ENCODE results near the gene BTBD16.

The BTBD16 gene

DNA sequence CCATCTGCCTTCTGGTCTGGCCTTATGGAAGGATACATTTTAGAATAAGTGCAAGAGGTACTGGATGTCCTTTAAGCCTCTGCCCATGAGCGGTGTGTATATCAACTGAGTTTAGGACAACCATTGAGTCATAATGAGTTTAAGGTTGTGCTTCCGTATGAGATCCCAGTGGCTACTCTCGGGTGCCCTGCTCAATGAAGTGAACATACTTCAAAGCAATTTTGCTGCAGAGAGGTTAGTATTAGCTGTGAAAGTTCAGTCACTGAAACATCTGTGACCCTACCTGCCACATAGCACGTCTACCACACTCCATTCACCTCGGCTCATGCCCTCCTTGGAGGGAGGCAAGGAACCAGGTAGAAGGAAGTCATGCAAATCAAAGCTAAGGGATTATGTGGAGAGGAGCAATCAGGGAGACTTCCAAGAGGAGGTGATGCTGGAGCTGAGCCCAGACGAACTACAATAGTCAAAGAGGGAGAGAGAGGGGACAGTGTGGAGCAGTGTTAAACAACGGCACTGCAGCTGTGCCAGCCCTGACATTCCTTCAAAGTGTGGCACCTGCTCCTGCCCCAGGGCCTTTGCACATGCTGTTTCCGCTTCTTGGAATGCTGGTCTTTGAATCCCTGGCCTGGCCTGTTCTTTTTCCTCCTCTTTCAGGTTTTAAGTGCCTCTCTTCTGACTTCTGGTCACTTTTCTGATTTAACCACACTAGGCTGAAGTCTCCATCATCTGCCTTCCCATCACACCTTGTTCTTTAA is 25.4 kb downstream of the BTBD16 start:
- DNase-seq, result no peak

GRCh38 chr10:122297583-122297982 is 26.5 kb downstream of the BTBD16 start:
- DNase-seq, result no peak

DNA sequence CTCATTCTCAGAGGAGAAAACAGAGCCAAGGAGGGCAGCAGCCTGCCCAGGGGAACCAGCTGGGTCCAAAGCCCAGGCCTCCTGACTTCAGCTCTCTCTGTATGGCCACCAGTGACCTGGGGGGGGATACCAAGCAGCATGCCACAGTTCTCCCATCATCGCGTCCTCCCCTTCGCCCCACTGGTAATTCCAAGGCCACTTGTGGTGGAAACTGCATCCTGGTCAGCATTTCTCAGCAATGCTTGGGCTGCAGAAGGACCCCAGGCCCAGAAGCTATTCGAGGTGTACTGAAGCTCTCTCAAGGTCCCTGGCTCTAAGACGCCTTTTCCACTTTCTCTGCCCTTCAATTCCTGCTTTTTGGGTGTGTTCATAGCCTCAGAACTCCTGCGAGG is 27.1 kb downstream of the BTBD16 start:
- no peak for DNase-seq

DNA sequence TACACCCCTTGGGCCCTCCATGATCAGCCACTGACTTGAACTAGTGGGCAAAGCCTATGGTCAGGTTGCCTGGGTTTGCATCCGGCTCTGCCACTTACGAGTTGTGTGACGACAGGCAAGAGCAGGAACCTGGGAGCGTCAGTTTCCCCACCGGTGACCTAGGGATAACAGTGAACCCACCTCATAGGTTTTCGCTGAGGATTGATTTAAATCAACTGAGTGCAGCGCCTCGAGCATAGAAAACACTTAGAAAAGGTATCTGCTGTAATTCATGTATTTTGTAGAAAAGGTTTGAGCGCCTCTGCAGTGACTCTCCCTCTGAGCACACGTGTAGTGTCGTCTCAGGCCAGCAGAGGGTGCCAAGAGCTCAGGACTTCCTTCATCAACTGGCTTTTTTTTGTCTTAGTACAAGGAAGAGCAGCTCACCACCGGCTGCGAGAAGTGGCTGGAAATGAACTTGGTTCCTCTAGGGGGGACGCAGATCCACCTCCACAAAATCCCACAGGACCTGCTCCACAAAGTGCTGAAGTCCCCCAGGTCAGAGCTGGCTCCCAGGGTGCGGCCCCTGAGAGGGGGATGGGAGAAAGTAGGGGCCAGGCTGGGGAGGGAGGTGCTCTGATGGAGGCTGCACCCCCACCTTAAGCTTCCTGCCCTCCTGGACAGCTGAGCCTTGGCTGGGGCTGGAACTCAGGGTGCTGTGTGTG is 27.7 kb downstream of the BTBD16 start:
- DNase-seq, result peak; percentile 95

DNA sequence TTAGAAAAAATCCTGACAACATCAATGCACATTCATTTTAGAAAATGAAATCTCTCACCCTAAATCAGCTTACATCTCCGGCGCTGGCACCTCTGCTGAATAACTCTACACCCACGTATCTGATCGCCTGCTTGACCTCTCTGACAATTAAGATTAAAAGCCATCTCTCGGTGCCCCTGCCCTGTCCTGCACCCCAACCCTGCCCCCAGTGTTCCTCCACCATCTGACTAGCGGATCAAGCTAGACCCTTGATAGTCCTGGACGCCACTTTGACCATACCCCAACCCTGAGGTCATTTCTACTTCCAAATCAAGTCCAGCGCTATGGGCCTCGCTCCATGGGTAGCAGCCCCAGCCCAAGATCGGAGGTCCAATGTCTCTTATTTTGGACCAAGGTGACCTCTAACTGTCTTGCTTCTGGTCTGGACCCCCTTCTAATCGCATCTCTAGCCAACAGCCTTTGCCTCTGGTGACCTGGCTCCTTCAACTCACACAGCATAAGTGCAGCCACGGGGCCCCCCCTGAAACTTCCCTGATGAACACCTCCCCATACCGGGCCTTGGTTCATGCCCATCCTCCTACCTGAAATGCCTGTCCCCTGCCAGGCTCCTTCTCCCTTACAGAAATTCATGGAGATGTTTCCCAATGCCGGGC is 28.5 kb downstream of the BTBD16 start:
- no peak for DNase-seq

GRCh38 chr10:122301055-122301810 is 30.1 kb downstream of the BTBD16 start:
- peak; percentile 62 for DNase-seq

DNA sequence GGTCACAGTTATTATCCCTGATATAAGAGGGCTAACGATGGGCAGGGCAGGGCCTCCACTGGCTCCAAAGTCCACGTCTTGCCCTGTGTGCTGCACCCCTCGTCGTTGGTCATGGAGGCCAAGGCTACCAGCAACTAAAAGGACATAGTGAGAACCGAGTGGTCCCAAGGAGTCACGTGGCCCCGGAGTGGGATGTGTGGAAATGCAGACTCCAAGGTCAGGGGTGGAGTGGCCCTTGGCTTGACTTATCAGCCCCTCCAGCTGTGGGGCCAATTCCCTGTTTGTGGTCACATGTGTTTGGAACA is 30.7 kb downstream of the BTBD16 start:
- no peak for DNase-seq

DNA sequence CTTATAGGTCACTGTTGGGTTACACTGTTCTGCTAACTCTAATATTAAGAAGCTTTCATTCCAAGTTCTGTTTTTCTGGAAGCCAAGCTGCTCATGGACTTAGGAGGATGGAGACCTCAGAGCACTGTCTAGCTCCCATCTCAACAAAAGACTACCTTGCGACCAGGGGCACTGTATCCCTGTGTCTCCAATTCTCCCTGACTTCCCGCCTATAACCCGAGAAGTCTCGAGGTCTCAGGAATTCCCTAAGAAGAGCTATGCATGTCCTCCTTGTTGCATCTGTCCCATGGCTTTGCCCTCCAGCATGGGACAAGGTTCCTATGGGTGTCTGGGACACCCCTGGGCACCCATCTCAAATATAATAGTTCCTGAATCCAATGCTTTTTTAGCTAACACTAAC is 31.2 kb downstream of the BTBD16 start:
- DNase-seq, result no peak

DNA sequence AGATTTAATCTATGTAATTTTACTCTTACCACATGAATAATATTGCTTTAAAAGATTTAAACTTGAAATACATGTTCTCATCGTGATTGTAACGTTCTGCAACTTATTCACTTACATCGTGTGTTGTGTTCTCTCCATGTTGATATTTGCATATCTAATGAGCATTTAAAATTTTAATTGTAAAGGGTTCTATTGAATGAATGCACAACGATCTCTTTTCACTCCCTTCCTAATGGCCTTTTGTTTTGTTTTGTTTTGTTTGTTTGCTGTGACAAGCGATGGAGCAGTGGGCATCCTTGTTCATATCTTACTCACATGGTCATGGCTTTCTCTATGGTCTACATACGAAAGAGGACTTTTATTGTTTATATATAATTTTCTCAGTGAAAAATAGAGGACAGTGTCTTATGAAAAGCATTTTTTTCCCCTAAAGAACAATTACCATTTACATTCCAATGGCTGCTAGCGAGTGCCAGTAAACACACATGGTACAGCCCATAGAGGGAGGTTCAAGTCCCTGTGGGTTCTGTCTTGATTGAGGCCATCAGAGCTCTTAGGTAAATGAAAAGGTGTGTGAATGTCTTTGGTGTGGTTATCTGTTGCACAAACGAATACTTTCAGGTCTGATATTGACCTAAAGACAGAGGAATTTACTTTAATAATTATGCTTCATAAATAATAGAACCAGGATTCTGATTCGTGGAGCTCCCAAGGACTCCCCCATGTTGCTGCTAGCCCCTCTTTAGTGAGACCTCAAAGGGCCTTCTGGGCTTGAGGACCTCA is 32.4 kb downstream of the BTBD16 start:
- DNase-seq, result no peak

- no peak for DNase-seq
Measured at GRCh38 chr10:122304054-122304579, 33.0 kb downstream of the BTBD16 start.

DNA sequence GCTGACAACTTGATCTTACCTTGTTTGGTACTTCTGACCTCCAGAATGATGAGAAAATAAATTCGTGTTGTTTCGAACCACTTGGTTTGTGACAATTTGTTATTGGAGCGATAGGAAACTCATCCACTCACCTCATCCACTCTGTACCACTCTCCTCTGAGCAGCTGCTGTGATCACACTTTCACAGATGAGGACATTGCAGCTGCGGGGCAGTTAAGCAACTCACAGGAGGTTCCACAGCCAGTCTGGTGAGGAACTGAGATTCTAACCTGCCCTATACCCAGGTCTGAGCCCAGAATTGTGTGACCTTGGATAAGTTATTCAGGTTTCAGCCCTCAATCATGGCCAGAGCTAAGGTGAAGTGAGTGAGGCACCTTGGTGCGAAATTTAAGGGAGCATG is 35.2 kb downstream of the BTBD16 start:
- DNase-seq, result no peak

GRCh38 chr10:122306744-122307143 is 35.6 kb downstream of the BTBD16 start:
- no peak for DNase-seq

DNA sequence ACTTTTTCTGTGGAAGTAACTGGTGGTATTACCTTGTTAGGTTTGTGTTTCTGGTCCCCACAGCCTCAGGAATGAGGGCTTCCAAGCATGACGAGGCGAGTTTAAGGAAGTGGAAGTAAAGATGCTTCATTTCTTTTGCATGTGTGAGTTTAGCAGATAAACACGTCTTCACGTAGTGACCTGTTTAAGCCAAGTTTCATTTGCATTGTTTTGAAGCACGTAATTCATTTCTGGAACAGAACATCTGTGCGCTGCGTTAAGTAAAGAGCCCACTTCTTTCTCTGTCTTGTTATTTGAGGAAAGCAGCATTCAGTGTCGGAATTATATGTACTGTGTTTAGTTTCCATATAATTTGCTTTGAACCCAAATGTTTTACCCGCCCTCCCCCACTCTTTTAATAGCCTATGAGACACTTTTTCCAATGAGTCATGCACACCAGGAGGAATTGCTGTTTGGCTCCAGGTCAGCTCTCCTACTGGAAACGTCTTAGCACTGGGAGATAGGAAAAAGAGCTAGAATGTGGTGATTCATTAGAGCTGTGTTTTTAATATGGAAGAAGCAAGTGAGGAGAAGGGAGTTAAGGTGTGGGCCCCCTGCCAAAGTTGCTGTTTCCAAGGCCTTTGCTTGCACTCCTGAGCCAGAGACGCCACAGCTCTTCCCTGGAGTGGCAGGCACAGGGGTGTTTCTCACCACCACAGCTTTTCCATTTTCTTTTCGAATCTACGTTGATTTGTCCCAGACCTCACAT is 36.7 kb downstream of the BTBD16 start:
- DNase-seq, result peak; percentile 56

DNA sequence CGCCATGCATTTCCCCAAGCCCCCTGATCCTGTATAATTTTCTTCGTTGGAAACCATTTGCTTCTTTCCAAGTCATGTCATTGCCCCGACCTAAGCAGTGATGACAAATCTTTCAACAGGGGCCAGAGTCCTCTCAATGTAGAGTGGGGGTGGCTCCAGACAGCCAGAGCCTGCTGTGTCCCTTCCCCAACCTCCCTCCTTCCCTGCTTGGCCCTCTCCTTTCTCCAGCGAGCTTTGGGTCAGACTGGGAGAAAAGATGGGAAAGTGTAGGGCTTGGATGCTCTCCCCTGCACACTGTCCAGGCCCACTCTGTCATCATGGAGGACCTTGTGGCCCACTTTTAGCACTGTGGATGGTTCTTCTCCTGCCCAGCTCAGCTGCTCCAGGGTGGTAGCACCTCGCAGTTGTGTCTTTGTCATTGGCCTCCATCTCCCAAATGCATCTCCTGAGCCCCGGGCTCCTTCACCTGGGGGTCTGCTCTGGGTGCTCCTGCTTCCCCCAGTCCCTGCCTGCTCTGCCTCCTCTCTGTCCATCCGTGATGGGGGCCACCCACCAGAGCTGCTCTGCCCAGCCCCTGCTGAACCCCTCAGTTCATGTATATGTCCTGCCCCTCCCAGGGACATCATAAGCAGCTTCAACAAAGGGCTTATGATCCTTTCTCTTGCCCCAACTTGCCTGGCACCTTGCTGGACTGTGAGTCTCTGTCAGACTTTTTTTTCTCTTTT is 37.5 kb downstream of the BTBD16 start:
- DNase-seq, result no peak

GRCh38 chr10:122310311-122311050 is 39.4 kb downstream of the BTBD16 start:
- peak; percentile 19 for DNase-seq

GRCh38 chr10:122311051-122311410 is 39.9 kb downstream of the BTBD16 start:
- DNase-seq, result no peak

DNA sequence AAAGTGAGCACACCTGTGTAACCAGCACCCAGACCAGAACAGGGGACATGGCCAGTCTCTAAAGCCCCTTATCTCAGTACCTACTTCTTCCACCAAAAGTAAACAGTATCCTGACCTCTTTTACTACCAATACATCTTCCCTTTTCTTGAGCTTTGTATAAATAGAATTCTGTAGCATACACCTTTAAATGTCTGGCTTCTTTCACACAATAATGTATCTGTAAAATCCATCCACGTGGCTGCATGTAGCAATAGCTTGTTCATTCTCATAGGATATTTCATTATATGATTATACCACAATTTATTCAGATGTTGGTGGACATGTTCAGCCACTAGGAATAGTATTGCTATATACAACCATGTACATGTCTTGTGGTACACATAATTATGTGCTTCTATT is 40.6 kb downstream of the BTBD16 start:
- DNase-seq, result no peak

GRCh38 chr10:122316224-122316884 is 45.3 kb downstream of the BTBD16 start:
- no peak for DNase-seq

- DNase-seq, result no peak
Measured at GRCh38 chr10:122321960-122322359, 50.9 kb downstream of the BTBD16 start.

- no peak for DNase-seq
Measured at GRCh38 chr10:122323189-122323588, 52.1 kb downstream of the BTBD16 start.

Data from eye (tissue), 1 donor.